Posterior vena cava (tissue), 2 donors: ENCODE results near the gene NOL4L. TPM values are rescaled to one million over a fixed set of nuclear protein-coding genes. Genes with fewer than 3 reads are reported as not detected.
"Not testable (repeated sequence)": the region's sequence is repeated elsewhere in the genome, so short reads cannot be mapped to it uniquely, and the experiment has no call there.

Experiments
- DNase-seq: peaks from one replicate; pipeline ENCODE4 v3.0.0-alpha.2; 2020; ENCODE audit warnings: low spot score
- intact Hi-C, 2 donors: fragments of 100-400 bp; cut with DNase I; formaldehyde crosslinking; loops; one replicate each; pipeline versions ENCODE4 v1.14.1 to v1.14.2; 2022 to 2023
- total RNA-seq, 2 donors: library from RNA; stranded (reverse); fragmentation: NEBNext Ultra II Directional; extraction: Animal tissue kit (Norgen Biotek cat#: 25700); gene quantifications; one replicate each; pipeline ENCODE4 v1.2.1, GENCODE V29; 2021
- donor health status: DM: yes; HTN: yes; CAD: no.
- donor health status: DM: yes; HTN: yes; CAD: no.

NOL4L gene
- total RNA-seq, 2 donors from 2014 or later = 9.3 to 12.0 TPM

- intact Hi-C loops = no loop called here
- DNase-seq = peak; percentile 61
Measured at GRCh38 chr20:32507998-32508774, 76.9 kb downstream of the NOL4L start.

- intact Hi-C loops = no loop called here
Measured at GRCh38 chr20:32506721-32507120, 78.4 kb downstream of the NOL4L start.

GRCh38 chr20:32505723-32506473, 79.2 kb downstream of the NOL4L start:
- peak; percentile 75 for DNase-seq
- intact Hi-C loops = no loop called here

More at GRCh38 chr20:32506721-32507120, 78.4 kb downstream of the NOL4L start:
- peak; percentile 42 for DNase-seq

GRCh38 chr20:32501709-32502108, 83.4 kb downstream of the NOL4L start:
- no peak for DNase-seq
- intact Hi-C loops = no loop called here

GRCh38 chr20:32497589-32498224, 87.4 kb downstream of the NOL4L start:
- peak; percentile 71 for DNase-seq
- intact Hi-C loops = no loop called here

- intact Hi-C loops = no loop called here
- DNase-seq = peak; percentile 45
Measured at GRCh38 chr20:32496811-32497533, 88.2 kb downstream of the NOL4L start.

GRCh38 chr20:32495949-32496348, 89.2 kb downstream of the NOL4L start:
- DNase-seq = peak; percentile 28

GRCh38 chr20:32495217-32495565, 89.9 kb downstream of the NOL4L start:
- intact Hi-C loops = no loop called here
- DNase-seq = peak; percentile 26

More at GRCh38 chr20:32495949-32496348, 89.2 kb downstream of the NOL4L start:
- intact Hi-C loops = no loop called here

GRCh38 chr20:32494483-32495216, 90.5 kb downstream of the NOL4L start:
- peak; percentile 35 for DNase-seq
- intact Hi-C loops = no loop called here

- peak; percentile 47 for DNase-seq
- intact Hi-C loops = no loop called here
Measured at GRCh38 chr20:32493356-32493755, 91.8 kb downstream of the NOL4L start.

- peak; percentile 38 for DNase-seq
- intact Hi-C loops = not testable (repeated sequence)
Measured at GRCh38 chr20:32491764-32492151, 93.4 kb downstream of the NOL4L start.

GRCh38 chr20:32490942-32491763, 94.0 kb downstream of the NOL4L start:
- peak; percentile 65 for DNase-seq
- intact Hi-C loops = no loop called here

- peak; percentile 2 for DNase-seq
- intact Hi-C loops = no loop called here
Measured at GRCh38 chr20:32488066-32488838, 96.9 kb downstream of the NOL4L start.

GRCh38 chr20:32487381-32487780, 97.8 kb downstream of the NOL4L start:
- intact Hi-C loops = no loop called here
- DNase-seq = peak; percentile 41

GRCh38 chr20:32485770-32486478, 99.2 kb downstream of the NOL4L start:
- intact Hi-C loops = no loop called here
- DNase-seq = peak; percentile 20

GRCh38 chr20:32484958-32485769, 100.0 kb downstream of the NOL4L start:
- intact Hi-C loops = no loop called here
- DNase-seq = peak; percentile 94
